ENCODE measurements around the gene DYNC2I2.
"Not testable (repeated sequence)": the region's sequence is repeated elsewhere in the genome, so short reads cannot be mapped to it uniquely, and the experiment has no call there.

Gene DYNC2I2

DNA sequence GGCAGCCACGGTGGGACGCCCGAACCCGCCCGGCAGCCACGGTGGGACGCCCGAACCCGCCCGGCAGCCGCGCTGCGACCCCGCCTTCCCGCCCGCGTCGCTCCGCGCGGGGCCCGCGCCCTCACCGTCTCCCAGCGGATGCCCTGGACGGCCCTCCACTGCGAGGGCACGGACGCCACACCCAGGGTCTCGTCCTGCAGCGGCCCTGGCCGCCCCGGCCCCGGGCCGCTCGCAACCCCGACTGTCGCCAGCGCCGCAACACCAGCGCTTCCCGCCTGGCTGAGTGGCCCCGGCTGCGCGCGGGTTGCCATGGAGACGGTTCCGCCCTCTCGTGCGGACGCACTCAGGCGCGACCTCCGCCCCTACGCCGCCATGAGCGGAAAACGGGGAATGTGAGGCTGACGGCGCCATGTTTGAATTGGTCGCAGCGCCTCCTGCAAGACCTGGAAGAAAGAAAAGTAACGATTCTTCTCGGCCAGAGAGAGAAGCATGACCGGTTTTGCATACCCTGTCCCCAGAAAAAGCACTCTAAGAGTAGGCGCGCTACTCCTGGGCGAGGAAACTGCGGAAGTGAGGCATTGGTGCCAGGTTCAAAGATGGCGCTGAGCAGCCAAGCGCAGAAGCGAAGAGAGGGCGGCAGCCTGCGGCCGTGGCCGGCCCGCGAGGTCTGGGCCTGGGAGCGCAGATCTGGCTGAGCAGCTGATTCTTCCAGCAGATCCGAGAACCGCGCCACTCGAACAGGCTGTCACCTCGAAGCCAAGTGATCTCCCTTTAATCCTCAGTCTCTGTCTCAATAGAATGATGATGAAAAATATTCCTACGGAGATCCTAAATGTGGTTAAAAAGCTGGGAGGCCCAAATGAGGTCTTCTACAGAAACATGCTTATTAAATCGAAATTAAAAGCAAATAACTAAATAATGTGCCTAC lies at the start of gene DYNC2I2:
TSS of gene DYNC2I2 (minus strand) at position 432 of the 928 bp plus-strand sequence. CDS start at position 311, 121 bp downstream.
- DNase-seq: peak; percentile 15 to 89

DNA sequence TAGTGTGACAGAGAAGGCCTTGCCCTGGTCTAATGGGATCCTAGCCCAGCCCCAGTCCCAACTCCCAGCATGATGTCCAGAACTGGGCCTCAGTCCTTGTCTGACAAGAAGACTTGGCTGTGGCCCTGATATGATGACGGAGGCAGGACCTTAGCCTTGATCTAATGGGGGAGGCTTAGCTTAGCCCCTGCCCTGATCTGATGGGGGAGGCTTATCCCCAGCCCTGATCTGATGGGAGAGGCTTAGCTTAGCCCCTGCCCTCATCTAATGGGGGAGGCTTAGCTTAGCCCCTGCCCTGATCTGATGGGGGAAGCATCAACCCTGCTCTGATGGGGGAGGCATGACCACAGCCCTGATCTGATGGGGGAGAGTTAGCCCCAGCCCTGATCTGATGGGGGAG lies 49.4 kb upstream of the DYNC2I2 start:
- DNase-seq: no peak

DNA sequence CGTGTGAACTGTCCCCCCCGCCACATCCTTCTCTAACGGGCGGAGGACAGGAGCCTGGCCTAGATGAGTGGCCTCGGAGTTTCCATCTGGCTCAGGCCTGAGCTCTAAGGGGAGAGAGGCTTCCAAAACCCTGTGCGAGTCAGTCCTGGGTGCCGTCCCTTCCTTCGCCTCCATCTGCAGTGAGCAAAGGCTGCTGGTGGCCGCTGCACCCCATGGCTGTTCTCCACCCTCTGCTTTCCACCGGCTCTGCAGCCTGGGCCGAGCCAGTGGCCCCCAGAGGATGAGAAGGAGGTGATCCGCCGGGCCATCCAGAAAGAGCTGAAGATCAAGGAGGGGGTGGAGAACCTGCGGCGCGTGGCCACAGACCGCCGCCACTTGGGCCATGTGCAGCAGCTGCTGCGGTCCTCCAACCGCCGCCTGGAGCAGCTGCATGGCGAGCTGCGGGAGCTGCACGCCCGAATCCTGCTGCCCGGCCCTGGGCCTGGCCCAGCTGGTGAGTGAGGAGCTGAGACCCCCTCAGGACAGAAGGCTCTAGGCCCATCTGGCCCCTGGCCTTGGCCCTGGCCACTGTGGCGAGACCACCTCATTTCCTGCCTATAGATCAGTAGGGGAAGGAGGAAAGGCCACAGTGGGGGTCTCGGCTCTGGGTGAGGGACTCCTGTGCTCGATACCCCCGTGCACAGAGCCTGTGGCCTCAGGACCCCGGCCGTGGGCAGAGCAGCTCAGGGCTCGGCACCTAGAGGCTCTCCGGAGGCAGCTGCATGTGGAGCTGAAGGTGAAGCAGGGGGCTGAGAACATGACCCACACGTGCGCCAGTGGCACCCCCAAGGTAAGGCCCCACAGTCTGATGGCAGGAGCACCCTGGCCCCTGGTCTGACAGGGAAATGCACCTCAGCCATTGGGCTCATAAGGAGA lies 48.7 kb upstream of the DYNC2I2 start:
- no peak for DNase-seq

DNA sequence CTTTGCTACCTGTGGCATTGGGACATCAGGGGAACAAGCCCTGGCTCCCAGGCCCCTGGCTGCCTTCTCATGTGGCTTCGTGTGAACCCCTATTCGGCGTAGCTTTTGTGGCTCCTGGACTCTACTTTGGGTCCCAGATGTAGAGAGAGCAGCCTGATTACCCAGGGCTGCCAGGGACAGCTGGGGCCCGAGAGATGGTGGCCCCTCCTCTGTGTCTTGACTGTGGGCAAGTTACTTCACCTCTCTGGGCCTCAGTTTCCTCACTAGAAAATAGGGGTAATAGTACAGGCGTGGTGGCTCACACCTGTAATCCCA lies 47.7 kb upstream of the DYNC2I2 start:
- DNase-seq: no peak

DNA sequence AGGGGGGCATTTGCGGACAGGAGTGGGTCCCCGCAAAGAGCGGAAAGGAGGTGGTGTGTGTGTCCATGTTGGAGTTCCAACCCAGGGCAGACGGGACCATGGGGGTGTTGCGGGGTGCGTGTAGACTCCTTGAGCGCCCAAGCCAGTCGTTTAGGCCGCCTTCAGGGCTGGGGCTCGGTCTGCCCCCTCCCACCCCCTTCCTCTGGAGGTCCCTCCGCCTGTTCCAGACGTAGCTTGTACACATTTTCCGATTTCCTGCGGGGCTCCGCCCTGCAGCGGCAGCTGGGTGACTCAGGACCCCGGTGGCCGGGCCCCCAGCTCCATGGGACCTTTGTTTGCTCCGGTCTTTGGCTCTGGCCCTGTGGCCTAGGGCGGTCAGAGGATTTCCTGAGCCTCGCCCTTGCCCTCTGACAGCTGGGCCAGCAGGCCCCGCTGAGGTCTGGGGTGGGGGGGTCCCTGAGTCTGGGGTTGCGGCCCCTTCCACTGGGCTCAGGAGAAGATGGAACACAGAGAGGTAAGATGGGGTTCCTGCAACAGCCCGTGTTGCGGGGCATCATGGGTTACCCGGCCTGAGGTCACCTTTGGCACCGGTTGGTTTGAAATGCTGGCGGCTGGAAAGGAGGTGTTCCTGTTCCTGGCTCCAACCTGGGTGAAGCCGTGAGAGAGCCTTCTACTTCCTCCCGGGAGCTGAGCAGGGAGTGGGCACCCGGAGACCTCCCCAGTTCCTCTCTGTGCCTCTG lies 47.1 kb upstream of the DYNC2I2 start:
- DNase-seq: no peak

DNA sequence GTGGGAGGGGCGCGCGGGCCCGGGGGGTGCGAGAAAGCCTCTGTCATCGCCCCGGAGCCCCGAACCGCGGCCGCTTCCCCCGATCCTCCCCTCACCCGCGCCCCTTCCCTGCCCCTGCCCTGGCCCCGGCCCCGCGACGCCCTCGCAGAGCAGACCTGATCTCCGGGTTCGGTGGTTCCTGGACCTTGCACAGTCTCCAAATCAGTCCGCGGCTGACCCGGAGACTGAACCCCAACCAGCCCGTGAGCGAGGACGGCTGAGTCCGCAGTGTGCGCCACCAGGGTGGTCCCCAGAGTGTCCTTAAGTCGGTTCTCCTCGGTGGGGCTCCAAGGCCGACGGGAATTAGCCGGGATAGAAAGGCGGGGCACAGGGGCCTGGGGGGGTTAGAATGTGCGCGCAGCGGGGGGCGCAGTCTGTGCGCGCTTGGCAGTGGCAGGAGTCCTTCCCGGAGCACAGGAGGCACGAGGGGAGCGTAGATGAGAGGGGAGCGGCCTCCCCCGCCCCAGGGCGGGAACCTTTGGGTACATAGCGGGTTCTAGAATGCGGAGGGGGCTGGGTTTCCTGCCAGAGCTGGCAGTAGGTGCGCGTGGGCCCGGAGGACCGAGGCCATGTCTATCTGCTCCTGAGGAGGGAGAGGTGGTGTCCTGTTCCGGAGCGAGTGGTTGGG lies 46.4 kb upstream of the DYNC2I2 start:
- DNase-seq: no peak

DNA sequence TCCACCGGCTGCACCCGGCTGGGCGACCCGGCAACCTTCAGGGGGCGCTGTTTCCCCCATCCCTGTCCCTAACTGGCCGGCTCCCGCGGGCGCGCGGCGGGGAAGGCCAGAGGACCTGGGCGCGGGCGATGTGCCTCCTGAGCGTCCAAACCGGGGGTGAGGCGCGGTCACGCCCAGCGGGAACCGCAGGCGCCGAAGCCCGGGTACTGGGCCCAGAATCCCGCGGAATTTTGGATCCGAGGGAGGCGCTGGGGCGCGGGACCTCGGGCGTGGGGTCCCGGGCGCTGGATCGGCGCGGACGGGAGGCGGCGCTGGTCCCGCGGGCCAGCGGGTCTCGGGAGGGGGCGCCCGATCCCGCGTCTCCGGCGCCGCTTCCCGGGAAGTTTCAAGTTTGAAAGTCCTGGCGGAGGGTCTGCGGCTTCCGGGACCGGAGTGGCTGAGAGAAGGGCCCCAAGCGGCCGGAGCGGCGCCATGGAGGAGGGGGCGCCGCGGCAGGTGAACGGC lies 45.9 kb upstream of the DYNC2I2 start, which contains the start of gene PKN3:
TSS of gene PKN3 (plus strand) at position 59 of the 504 bp plus-strand sequence. CDS start at position 472, 413 bp downstream.
- DNase-seq: peak in 1 of 2 experiments; percentile 80

DNA sequence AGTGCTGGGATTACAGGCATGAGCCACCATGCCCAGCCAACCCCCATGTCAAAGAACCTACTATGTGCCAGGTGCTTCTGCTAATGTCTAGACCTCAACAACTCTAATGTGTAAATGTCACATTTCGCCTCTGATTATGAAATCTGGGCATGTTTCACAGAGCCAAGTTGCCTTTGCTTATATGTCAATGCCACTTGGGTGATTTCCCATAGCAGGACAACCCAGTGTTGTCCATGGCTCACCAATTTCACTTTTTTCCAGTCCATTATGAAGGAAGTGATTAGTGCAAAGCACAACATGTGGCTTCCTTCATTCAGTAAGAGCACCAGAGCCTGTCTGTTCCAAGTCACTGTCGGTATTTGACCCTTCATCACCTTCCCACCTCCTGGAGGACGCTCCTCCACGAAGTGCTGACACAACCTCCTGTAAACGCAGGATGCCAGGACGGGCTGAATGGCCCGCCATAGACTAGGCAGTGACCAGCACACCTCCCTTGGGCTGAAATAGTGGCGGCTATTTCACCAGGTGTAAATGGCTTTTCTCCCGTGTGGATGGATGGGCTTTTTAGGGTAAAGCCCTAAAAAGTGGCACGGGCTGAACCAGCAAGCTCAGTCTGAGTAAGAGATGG lies 44.7 kb upstream of the DYNC2I2 start:
- no peak for DNase-seq

DNA sequence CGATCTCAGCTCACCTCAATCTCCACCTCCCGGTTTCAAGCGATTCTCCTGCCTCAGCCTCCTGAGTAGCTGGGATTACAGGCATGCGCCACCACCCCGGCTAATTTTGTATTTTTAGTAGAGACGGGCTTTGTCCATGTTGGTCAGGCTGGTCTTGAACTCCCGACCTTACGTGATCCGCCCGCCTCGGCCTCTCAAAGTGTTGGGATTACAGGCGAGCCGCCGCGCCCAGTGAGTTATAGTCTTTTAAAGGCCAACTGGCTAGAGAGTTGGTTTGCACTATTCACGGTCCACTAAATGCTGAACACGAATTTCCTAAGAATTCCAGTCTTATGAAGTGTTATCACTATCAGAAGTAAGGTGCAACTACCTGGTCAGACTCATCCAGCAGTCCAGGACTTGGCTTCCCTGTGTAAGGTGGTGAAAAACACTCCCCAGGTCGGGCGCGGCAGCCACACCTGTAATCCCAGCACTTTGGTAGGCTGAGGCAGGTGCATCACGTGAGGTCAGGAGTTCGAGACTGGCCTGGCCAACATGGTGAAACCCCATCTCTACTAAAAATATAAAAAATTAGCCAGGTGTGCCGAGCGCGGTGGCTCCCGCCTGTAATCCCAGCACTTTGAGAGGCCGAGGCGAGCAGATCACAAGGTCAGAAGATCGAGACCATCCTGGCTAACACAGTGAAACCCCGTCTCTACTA lies 42.6 kb upstream of the DYNC2I2 start:
- DNase-seq: not testable (repeated sequence)

DNA sequence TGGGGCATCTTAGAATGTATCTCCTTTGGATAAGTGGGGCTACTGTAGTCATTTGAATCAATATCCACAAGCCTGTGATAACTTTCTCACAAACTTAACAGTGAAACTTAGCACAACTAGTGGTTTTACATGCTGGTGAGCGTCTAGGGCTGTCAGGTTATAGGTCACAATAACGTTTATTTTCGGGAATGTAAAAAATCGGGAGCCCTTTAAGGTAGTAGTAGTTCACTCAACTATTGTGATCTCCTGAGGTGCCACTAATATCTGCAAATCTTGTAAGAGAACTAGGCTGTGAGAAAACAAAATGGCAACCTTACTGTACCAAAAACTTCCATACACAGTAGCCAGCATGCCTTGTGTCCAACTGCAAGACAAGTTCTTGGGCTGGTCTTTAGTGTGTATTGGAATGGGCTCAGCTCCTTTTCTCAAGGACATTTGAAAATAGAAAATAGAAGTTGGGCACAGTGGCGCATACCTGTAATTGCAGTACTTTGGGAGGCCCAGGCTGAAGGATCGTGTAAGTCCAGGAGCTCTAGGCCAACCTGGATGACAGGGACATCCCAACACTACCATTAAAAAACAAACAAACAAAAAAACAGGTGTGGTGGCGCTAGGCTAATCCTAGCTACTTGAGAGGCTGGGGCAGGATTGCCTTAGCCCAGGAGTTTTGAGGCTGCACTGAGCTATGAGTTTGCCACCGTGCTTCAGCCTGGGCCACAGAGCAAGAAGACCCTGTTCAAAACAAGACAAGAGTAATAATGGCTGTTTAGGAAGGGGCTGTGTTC lies 40.5 kb upstream of the DYNC2I2 start:
- DNase-seq: no peak

DNA sequence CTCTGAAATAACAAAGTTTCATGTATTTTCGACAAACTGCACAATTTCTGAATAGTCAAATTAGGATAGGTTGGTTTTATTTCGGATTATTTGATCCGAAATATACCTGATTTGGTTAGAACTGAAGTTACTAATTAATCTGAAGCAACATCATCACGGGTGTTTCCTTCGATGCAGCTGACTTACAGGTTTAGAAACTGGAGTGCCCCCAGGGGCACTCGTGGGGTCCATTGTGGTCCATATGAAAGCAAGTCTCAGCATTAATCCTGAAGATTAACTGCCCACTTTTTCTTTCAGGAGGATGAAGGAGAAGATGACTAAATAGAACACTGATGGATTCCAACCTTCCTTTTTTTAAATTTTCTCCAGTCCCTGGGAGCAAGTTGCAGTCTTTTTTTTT lies 37.7 kb upstream of the DYNC2I2 start:
- no peak for DNase-seq

DNA sequence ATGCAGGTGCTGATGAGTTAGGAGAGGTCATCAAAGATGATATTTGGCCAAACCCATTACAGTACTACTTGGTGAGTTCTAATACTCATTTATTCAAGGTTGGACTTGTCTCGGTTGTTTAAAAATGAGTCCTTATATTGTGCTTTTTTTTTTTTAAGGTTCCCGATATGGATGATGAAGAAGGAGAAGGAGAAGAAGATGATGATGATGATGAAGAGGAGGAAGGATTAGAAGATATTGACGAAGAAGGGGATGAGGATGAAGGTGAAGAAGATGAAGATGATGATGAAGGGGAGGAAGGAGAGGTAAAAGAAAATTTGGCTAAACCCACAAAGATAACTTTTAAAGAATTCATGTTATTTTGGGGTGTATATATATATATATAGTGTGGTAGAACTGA lies 37.1 kb upstream of the DYNC2I2 start:
- not testable (repeated sequence) for DNase-seq

DNA sequence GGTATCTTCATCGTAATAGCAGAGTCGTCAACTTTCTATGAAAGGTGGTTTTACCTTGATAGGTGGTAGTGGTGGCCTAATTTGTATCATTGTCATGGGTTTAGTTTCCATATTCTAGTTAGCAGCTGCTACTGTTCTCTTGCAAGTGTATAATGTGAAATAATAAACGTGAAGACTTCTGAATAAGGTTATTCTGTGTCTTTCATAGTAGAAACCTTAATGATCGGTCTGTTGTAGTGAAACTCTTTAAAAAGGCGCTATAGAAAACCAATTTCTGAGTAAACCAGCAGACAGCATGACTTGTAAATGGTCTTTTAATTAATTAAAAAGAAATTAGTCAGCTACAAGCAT lies 34.0 kb upstream of the DYNC2I2 start:
- no peak for DNase-seq

DNA sequence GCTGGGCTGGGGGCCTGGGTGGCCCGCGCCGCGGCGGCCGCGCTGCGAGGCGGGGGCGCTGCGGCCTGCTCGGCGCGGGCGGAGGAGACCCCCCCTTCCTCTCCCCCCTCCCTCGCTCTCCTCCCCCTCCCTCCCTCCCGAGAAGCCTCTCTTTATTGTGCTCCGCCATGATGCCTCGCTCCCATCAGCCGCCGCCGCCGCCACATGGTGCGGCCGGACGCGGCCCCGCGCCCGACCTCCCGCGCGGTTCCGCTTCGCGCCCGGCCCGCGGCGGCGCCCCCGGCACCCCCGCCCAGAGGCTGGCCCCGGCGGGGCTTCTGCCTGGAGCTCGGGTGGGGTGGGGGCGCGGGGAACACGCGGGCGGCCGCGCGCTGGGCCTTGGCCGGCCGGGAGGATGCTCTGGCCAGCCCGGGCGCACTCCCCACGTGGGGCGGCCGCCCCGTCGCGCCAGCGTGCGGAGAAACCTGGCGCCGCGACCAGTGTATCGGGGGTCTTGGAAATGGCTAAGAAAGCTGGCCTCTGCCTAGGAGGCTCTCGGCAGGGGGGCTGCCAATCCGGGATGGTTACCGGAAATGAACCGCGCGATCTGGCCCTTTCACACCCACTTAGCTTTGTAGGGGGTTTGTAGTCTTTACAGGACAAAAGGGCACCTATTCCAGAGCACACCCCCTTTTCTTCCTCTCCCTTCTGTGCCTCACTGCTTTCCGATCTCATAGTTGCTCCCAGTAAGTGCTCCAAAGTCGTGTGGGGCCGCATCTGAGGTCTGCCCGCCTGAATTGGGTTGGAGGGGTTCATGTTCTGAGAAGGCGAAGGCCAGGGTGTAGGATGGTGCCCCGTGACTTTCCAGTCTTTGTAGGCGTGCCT lies 33.4 kb upstream of the DYNC2I2 start:
- peak in 1 of 2 experiments; percentile 38 for DNase-seq

DNA sequence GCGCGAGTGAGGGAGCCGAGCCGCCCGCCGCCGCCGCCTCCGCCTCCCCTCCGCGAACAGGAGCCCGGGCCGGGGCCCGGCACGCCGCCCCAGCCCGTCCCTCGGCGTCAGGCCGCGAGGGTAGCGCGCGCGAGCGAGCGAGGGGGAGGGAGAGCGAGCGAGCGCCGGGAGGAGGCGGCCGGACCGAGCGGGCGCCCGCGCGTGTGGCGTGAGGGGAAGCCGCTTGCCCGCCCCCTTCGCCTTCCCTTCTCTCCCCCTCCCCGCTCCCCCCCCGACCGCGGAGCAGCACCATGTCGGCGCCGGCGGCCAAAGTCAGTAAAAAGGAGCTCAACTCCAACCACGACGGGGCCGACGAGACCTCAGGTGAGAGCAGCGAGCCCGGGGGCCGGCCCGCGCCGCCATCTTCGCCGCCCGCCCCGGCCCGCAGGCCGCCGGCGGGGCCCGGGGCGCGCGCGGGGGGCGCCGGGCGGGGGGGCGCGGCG lies 32.7 kb upstream of the DYNC2I2 start:
- peak in 1 of 2 experiments; percentile 59 for DNase-seq

DNA sequence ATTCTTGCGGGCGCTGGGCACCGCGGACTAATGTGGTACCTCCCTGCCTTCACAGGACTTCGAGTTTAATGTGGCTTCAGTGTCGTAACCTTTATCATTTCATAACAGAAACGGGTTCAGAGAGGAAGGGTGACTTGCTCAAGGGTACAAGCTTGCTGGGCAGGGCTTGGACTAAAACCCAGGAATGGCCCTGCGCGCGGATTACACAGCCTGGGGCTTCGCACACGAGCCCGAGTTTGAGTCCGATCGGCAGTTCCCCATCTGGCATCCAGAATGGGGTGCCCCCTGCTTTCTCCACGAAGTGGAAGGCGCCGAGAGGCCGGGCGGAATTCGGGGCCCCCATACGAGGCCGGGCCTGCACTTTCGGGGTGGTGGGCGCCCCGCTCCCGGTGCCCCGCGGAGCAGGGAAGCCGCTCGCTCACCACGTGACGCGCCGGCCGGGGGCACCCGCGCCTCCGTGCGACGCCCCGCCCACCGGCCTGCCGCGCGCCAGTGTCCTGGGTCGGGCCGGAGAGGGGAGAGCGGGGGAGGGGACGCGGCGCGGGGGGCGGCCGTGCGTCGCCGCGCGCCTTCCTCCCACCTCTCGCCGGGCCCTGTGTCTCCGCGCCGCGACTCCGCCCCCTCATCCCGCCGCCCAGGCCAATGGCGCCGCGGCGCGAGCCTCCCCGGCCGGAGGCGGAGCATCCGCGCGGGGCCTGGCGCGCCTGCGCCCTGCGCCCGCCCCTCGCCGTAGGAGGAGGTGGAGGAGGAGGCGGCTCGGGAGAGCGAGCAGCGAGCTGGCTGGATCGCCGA lies 32.0 kb upstream of the DYNC2I2 start, which contains the start of gene SET:
TSS of gene SET (plus strand) at position 722 of the 792 bp plus-strand sequence. CDS start 361 bp downstream, outside the sequence.
- peak; percentile 81 to 91 for DNase-seq

DNA sequence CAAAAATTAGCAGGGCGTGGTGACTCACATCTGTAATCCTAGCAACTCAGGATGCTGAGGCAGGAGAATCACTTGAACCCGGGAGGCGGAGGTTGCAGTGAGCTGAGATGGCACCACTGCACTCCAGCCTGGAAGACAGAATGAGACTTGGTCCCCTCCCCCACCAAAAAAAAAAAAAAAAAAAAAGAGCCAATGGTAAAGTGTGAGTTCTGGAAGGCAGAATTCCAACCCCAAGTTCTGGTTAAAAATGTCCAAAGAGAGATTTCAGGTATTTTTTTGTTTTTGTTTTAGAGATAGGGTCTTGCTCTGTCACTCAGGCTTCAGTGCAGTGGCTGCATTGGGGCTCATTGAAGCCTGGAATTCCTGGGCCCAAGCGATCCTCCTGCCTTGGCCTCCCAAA lies 30.8 kb upstream of the DYNC2I2 start:
- no peak for DNase-seq
